Suprapubic skin (tissue), 4 donors: ENCODE data around the gene SSX2IP.

Experiments used
- CTCF ChIP-seq, 2 donors: fragments of 200-600 bp in 1 of 2; fragments of 450-650 bp in 1 of 2; sonication (generic) in 1 of 2; IDR thresholded peaks; one replicate each; pipeline ENCODE4 v1.5.1; 2016 to 2019; ENCODE audit warnings: antibody characterized with exemption in 2 of 2, mild to moderate bottlenecking in 1 of 2, moderate library complexity in 1 of 2
- EP300 ChIP-seq: sonication (generic); formaldehyde crosslinking; IDR thresholded peaks from one replicate; pipeline ENCODE4 v1.6.1; 2017; ENCODE audit warnings: antibody characterized with exemption
- POLR2A ChIP-seq, 2 donors: fragments of 450-650 bp; IDR thresholded peaks; one replicate each; pipeline ENCODE4 v1.6.1; 2017; ENCODE audit warnings: antibody characterized with exemption in 2 of 2, mild to moderate bottlenecking in 2 of 2, moderate library complexity in 2 of 2
- POLR2AphosphoS5 ChIP-seq, 3 donors: sonication (generic); formaldehyde crosslinking; IDR thresholded peaks; one replicate each; pipeline ENCODE4 v1.6.1; 2017; ENCODE audit warnings: antibody characterized with exemption in 3 of 3

GRCh38 chr1:84731519-84731918 lies 41.3 kb upstream of the SSX2IP start:
- TF ChIP-seq CTCF (IDR thresholded peaks at IDR 0.05) (no peak), POLR2A (IDR thresholded peaks at IDR 0.05) (no peak), POLR2AphosphoS5 (IDR thresholded peaks at IDR 0.05) (no peak), EP300 (no peak)
